Urothelium cell line (cell line): Measurements from ENCODE around the gene PSTPIP2.
"Not testable (repeated sequence)": the region's sequence is repeated elsewhere in the genome, so short reads cannot be mapped to it uniquely, and the experiment has no call there.

Experiments used
- DNase-seq: peaks from one replicate; pipeline ENCODE4 v3.0.0; 2011; ENCODE audit warnings: low spot score, mixed read lengths
- FAIRE-seq: peaks from 2 replicates; lab custom pipeline; 2011; peaks lifted over from hg19 to GRCh38; lab: Jason Lieb, UNC

The PSTPIP2 gene

GRCh38 chr18:46070815-46071652 lies 1.0 kb downstream of the PSTPIP2 start:
- DNase-seq, result no peak
- FAIRE-seq, result no peak

GRCh38 chr18:46070232-46070631 lies 1.8 kb downstream of the PSTPIP2 start:
- FAIRE-seq (no peak), DNase-seq (no peak)

- DNase-seq (no peak), FAIRE-seq (no peak)
Measured at GRCh38 chr18:46069524-46069923, 2.5 kb downstream of the PSTPIP2 start.

- FAIRE-seq, result no peak
- no peak for DNase-seq
Measured at GRCh38 chr18:46068763-46069162, 3.3 kb downstream of the PSTPIP2 start.

- no peak for DNase-seq
- FAIRE-seq, result no peak
Measured at GRCh38 chr18:46067438-46068007, 4.5 kb downstream of the PSTPIP2 start.

DNA sequence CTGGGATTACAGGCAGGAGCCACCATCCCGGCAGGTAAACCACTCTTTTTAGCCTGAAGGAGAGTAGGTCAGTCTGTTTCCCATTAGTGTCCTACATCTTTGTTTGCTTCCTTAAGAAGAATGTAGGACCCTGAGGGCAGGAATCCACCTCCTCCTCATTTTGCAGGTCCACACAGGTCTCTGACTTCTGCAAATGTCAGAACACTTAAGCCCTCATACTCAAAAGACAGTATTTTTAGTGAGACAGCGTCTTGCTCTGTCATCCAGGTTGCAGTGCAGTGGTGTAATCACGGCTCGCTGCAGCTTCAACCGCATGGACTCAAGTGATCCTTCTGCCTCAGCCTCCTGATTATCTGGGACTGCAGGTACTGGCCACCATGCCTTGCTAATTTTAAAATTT lies 9.3 kb downstream of the PSTPIP2 start:
- no peak for FAIRE-seq
- no peak for DNase-seq

DNA sequence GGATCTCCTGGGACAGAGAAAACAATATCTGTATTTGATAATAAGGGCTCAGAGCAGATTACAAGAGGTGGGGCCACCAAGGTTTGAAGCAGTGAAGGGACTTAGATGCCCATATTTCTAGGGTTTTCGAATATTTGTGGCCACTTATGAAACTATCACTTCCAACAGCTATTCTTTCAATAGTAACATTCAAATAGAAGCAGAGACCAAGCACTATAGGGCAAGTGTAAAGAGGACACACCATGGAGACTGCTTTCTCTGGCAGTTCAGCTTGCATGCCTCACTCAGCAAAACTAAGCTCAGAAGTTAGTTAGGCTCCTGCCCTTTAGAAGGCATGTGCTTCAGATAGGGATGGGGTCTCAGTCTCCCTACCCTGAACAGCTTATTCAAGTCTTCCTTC lies 10.3 kb downstream of the PSTPIP2 start:
- FAIRE-seq, result no peak
- DNase-seq, result no peak

- DNase-seq (no peak), FAIRE-seq (no peak)
Measured at GRCh38 chr18:46061387-46061786, 10.7 kb downstream of the PSTPIP2 start.

GRCh38 chr18:46060359-46060841 lies 11.7 kb downstream of the PSTPIP2 start:
- FAIRE-seq, result no peak

DNA sequence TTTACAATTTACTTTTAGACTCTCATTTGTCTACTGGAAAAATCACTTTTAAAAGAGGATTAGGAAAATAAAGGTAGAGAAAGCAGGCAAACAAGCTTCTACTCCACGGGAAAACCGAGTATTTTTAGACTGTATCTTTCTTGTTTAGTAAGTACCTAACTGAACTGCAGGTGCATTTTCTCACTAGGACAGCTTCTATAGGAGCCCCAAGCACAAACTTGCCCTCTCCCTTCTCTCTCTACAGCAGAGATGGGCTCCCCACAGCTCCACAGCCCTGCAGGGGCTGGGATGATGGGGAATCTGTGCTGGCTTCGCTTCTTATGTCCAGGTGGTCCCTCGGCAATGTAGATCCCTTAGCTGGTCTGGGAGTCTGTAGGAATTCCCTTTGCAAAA lies 16.2 kb downstream of the PSTPIP2 start:
- FAIRE-seq, result no peak

More at GRCh38 chr18:46060359-46060841, 11.7 kb downstream of the PSTPIP2 start:
- no peak for DNase-seq

DNA sequence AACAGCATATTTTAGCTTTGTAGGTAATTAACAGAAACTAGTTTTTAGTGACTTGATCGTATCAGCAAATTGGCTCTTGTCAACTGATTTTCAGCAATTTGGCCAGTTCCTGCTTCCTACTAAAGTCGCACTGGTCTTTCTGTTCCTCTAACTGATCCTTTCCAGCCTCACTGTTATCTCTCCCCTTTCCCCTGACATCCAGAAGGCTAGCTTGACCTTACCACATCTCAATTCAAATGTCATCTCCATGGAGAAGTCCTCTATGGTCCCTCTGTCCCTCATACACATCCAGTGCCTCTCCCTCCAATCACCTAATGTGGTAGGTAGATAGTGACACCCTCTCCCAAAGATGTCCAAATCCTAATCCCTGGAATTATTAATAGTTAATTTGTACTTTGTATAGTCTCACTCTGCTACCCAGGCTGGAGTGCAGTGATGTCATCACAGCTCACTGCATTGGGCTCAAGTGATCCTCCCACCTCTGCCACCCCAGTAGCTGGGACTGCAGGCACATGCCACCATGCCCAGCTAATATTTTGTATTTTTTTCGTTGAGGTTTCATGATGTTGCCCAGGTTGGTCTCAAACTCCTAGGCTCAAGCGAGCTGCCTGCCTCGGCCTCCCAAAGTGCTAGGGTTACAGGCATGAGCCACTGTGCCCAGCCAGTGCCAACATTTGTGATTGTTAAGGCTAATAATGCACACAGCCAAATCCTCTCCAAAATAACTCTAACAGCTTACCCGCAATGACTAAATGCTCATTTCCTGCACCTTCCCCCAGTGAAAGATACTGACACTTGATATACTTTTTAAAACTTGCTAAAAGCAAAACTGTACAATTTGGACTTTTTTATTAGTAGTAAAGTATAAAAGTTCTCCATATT lies 16.9 kb downstream of the PSTPIP2 start:
- FAIRE-seq, result no peak

More for the DNA sequence above, 16.2 kb downstream of the PSTPIP2 start:
- DNase-seq, result no peak

GRCh38 chr18:46053368-46054095 lies 18.5 kb downstream of the PSTPIP2 start:
- DNase-seq (no peak), FAIRE-seq (no peak)

More for the DNA sequence above, 16.9 kb downstream of the PSTPIP2 start:
- no peak for DNase-seq

- FAIRE-seq, result no peak
- no peak for DNase-seq
Measured at GRCh38 chr18:46051731-46052461, 20.2 kb downstream of the PSTPIP2 start.

DNA sequence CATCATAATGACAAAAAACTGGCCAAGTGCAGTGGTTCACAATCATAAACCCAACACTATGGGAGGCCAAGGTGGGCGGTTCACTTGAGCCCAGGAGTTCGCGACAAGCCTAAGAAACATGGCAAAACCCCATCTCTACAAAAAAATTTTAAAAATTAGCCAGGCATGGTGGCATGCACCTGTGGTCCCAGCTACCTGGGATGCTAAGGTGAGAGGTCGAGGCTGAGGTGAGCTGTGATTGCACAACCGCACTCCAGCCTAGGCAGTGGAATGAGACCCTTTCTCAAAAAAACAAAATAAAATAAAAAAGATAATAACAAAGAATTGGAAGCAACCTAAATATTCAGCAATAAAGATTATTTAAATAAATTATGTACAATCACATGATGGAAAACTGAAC lies 21.8 kb downstream of the PSTPIP2 start:
- no peak for DNase-seq
- no peak for FAIRE-seq

DNA sequence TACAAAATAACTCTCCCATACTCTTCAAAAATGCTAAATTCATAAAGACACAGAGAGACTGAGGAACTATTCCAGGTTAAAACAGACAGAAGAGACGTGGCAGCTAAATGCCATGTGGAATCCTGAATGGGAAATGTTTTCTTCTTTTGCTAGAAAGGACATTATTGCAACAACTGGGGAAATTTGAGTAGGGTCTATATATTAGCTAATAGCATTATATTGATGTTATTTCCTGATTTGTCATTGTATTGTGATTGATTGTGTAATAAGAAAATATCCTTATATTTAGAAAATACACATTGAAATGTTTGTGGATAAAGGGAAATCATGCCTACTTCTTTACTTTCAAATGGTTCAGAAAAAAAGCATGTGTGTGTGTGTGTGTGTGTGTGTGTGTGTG lies 23.4 kb downstream of the PSTPIP2 start:
- DNase-seq, result no peak
- FAIRE-seq, result no peak

GRCh38 chr18:46047369-46047768 lies 24.7 kb downstream of the PSTPIP2 start:
- not testable (repeated sequence) for FAIRE-seq, DNase-seq

GRCh38 chr18:46046688-46047087 lies 25.4 kb downstream of the PSTPIP2 start:
- no peak for DNase-seq
- no peak for FAIRE-seq

GRCh38 chr18:46046126-46046525 lies 25.9 kb downstream of the PSTPIP2 start:
- DNase-seq (no peak), FAIRE-seq (no peak)

DNA sequence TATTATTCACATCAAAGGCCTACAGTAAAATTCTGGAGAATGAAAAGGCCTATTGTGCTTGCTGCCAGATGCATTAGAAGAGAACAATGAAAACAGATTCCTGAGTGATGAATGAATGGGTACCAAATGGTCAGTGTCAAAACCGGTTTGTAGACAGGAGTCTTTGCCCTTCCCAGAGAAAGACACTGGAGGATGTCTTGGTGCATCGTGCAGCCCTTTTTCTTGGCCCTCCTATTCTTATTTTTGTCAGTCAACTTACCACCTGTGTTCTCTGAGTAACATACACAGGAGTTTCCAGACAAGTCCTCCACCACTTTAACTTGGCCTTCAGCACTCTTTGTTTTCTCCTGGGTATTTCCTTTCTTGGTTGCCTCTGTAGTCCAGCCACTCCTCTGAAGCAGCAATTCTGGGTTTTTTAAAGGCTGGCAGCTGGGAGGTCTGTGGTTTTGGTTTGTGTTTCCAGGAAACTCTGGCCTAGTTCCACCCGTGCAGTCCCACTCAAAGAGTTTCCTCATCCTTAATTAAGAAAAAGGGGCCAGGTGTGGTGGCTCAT lies 29.4 kb downstream of the PSTPIP2 start:
- no peak for FAIRE-seq
- DNase-seq, result peak; percentile 71

GRCh38 chr18:46040747-46041104 lies 31.3 kb downstream of the PSTPIP2 start:
- FAIRE-seq, result no peak
- no peak for DNase-seq
